Measurements from ENCODE around the gene SLC22A12.

DNA sequence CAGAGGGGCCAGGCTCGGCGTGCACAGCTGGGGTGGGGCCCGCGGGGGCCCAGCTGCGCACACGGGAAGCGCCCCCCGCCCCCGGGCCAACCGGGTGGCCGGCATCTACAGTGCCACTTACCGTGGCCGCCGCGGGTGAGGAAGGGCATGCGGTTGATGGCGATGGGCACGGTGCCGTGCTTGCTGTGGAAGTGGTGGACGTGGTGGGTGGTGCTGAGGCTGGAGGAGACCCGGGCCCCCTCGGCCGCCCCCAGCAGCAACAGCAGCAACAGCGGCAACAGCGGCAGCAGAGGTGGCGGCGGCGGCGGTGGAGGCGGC, 51.4 kb downstream of the SLC22A12 start:
- TF ChIP-seq POLR2AphosphoS5 (IDR thresholded peaks at IDR 0.05) (no peak), EP300 (IDR thresholded peaks at IDR 0.05; ENCODE audit: low read depth) (no peak), CTCF (IDR thresholded peaks at IDR 0.05) (no peak), POLR2A (IDR thresholded peaks at IDR 0.05) (no peak)

All from transverse colon (tissue), 4 donors.